Spleen (tissue), 11 donors: Measurements from ENCODE around the gene SNAP47. TPM values are rescaled to one million over a fixed set of nuclear protein-coding genes. Genes with fewer than 3 reads are reported as not detected.

Source experiments
- DNase-seq: peaks from one replicate; pipeline ENCODE4 v3.0.0-alpha.2; 2020
- H3K27ac ChIP-seq, 8 donors: fragments of 200-600 bp; sonication (generic) in 7 of 8; 1 replicate in 4 of 8; 2 replicates in 4 of 8; pipeline versions ENCODE4 v1.5.0 to v1.8.0; 2016 to 2021; ENCODE audit warnings: inconsistent platforms in 4 of 8, mild to moderate bottlenecking in 4 of 8, moderate library complexity in 1 of 8
- H3K27me3 ChIP-seq, 7 donors: fragments of 200-600 bp; sonication (generic) in 6 of 7; replicated peaks in 1 of 7; 1 replicate in 4 of 7; 2 replicates in 3 of 7; pipeline versions ENCODE4 v1.5.0 to v1.8.0; 2016 to 2021; ENCODE audit warnings: inconsistent platforms in 3 of 7, mild to moderate bottlenecking in 1 of 7
- H3K36me3 ChIP-seq, 6 donors: fragments of 200-600 bp; sonication (generic) in 5 of 6; 1 replicate in 4 of 6; 2 replicates in 2 of 6; pipeline versions ENCODE4 v1.5.0 to v1.8.0; 2016 to 2021; ENCODE audit warnings: inconsistent platforms in 2 of 6
- H3K4me1 ChIP-seq, 6 donors: fragments of 200-600 bp; sonication (generic) in 5 of 6; 1 replicate in 3 of 6; 2 replicates in 3 of 6; pipeline versions ENCODE4 v1.5.0 to v1.8.0; 2016 to 2021; ENCODE audit warnings: inconsistent platforms in 3 of 6
- H3K4me3 ChIP-seq, 8 donors: fragments of 200-600 bp; sonication (generic) in 7 of 8; 1 replicate in 4 of 8; 2 replicates in 4 of 8; pipeline versions ENCODE4 v1.5.0 to v1.8.0; 2016 to 2021; ENCODE audit warnings: inconsistent platforms in 4 of 8, mild to moderate bottlenecking in 4 of 8, moderate library complexity in 2 of 8
- H3K9me3 ChIP-seq, 8 donors: fragments of 200-600 bp; sonication (generic) in 7 of 8; 1 replicate in 4 of 8; 2 replicates in 4 of 8; pipeline versions ENCODE4 v1.5.0 to v1.8.0; 2016 to 2021; ENCODE audit warnings: inconsistent platforms in 4 of 8
- POLR2A ChIP-seq, 3 donors: fragments of 450-650 bp; IDR thresholded peaks; one replicate each; pipeline ENCODE4 v1.5.1; 2017; ENCODE audit warnings: antibody characterized with exemption in 3 of 3, mild to moderate bottlenecking in 1 of 3
- POLR2AphosphoS5 ChIP-seq, 3 donors: sonication (generic); formaldehyde crosslinking; IDR thresholded peaks; one replicate each; pipeline ENCODE4 v1.5.1; 2017; ENCODE audit warnings: antibody characterized with exemption in 3 of 3
- WGBS, 5 donors: extraction: QIAGEN DNeasy Blood & Tissue Kit in 3 of 5; methylation state at CpG; one replicate each; pipeline versions ENCODE4 v1.1.5 to v1.1.7; 2013 to 2018; 5-methylcytosine and 5-hydroxymethylcytosine counted together
- intact Hi-C: fragments of 100-400 bp; cut with DNase I; formaldehyde crosslinking; loops from one replicate; pipeline ENCODE4 v1.15.0; 2023; ENCODE audit warnings: low total_unique reads
- polyA plus RNA-seq, 3 donors: library from polyadenylated mRNA; stranded (reverse); fragments of 200-250 nt; gene quantifications; one replicate each; pipeline ENCODE4 v1.2.1, GENCODE V29; 2013
- total RNA-seq, 7 donors: library from RNA; depleted of rRNA in 3 of 7; stranded (reverse); fragments of >200 nt in 3 of 7; fragmentation: NEBNext Ultra II Directional in 4 of 7; extraction: Animal tissue kit (Norgen Biotek cat#: 25700) in 4 of 7; gene quantifications; one replicate each; pipeline versions ENCODE4 v1.1.0 to v1.2.1, GENCODE V29; 2016 to 2021
- TF ChIP-seq, protein P1 (sequence below), 11 experiments: fragments of 200-600 bp in 7 of 11; fragments of 450-650 bp in 4 of 11; sonication (generic) in 4 of 11; IDR thresholded peaks in 8 of 11; conservative IDR thresholded peaks in 3 of 11; 1 replicate in 7 of 11; 2 replicates in 4 of 11; pipeline versions ENCODE4 v1.4.0 to v1.8.0; 2016 to 2021; ENCODE audit warnings: antibody characterized with exemption in 11 of 11, inconsistent platforms in 4 of 11, mild to moderate bottlenecking in 1 of 11
- donor health status: healthy with polysubstance abuse.
- donor health status: DM: no; HTN: no; CAD: no; lungs with moderate emphysema.
- donor health status: DM: no; HTN: no; CAD: no.
- donor health status: Bipolar disorder and iron deficiency.
- donor health status: healthy.
- donor health status: DM: no; HTN: no; CAD: no.
- donor health status: DM: yes; HTN: yes; CAD: no.

The SNAP47 gene
- total and polyA plus RNA-seq, 10 donors, result 10.0 to 42.7 (median 22.1) TPM

GRCh38 chr1:227759341-227760300 lies 24.4 kb downstream of the SNAP47 start:
- intact Hi-C loops, result loop anchor here (5.0 kb wide), 1 partner anchor 188 kb away; the partner anchor contains the start of gene WNT9A
- TF ChIP-seq POLR2A (IDR thresholded peaks at IDR 0.05) (no peak), POLR2AphosphoS5 (IDR thresholded peaks at IDR 0.05) (no peak)
- TF ChIP-seq, protein P1, sequence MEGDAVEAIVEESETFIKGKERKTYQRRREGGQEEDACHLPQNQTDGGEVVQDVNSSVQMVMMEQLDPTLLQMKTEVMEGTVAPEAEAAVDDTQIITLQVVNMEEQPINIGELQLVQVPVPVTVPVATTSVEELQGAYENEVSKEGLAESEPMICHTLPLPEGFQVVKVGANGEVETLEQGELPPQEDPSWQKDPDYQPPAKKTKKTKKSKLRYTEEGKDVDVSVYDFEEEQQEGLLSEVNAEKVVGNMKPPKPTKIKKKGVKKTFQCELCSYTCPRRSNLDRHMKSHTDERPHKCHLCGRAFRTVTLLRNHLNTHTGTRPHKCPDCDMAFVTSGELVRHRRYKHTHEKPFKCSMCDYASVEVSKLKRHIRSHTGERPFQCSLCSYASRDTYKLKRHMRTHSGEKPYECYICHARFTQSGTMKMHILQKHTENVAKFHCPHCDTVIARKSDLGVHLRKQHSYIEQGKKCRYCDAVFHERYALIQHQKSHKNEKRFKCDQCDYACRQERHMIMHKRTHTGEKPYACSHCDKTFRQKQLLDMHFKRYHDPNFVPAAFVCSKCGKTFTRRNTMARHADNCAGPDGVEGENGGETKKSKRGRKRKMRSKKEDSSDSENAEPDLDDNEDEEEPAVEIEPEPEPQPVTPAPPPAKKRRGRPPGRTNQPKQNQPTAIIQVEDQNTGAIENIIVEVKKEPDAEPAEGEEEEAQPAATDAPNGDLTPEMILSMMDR (IDR thresholded peaks at IDR 0.05 in 8 of 11, conservative IDR thresholded peaks at IDR 0.05 in 3 of 11), result no peak
- Histone ChIP-seq H3K9me3 (no peaks in the 10 kb centered on the region), H3K27ac (no peak overlapping the region), H3K4me3 (no peak overlapping the region), H3K36me3 (peaks cover 0 to 84% (median 24%) of the 10 kb centered on the region in 6 donors), H3K4me1 (peaks cover 21 to 44% (median 31%) of the 10 kb centered on the region in 6 donors), H3K27me3 (no peaks in the 10 kb centered on the region)
- DNase-seq, result peak; percentile 45
- WGBS, 5 donors, result 83 to 91% (median 89%) methylated on average over 14 to 15 of the region's 15 CpGs

DNA sequence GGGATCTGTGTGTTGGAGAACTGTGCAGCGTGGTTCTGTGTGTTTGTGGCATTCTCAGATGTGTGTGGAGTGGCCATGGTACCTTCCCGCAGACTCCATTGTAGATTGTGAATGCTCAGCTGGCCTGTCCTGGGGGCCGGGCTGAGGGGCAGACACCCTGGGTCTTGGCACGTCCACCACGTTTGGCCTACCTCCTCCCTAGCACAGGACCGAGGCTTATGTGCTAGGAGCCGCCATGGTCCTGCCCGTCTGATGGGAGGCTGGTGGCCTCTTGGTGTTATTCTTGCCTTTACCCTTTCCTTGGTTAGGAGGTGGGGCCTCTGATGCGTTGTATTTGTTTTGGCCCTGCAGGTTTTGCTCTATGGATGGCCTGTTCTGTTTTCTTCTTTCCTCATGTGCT lies 25.1 kb downstream of the SNAP47 start:
- TF ChIP-seq, protein P1 (IDR thresholded peaks at IDR 0.05 in 8 of 11, conservative IDR thresholded peaks at IDR 0.05 in 3 of 11), result no peak
- TF ChIP-seq POLR2AphosphoS5 (IDR thresholded peaks at IDR 0.05) (no peak), POLR2A (IDR thresholded peaks at IDR 0.05) (no peak)
- no peak overlapping the region for H3K27ac ChIP-seq
- DNase-seq, result peak; percentile 61
- intact Hi-C loops, result loop anchor here (5.0 kb wide), 1 partner anchor 187 kb away; the partner anchor contains the start of gene WNT9A
- H3K4me3 ChIP-seq, result no peak overlapping the region
- peaks cover 0 to 83% (median 24%) of the 10 kb centered on the region in 6 donors for H3K36me3 ChIP-seq
- H3K27me3 ChIP-seq, result no peaks in the 10 kb centered on the region
- peaks cover 21 to 47% (median 37%) of the 10 kb centered on the region in 6 donors for H3K4me1 ChIP-seq
- 91 to 98% (median 92%) methylated on average over 9 of the region's 9 CpGs for WGBS, 5 donors
- H3K9me3 ChIP-seq, result no peaks in the 10 kb centered on the region

DNA sequence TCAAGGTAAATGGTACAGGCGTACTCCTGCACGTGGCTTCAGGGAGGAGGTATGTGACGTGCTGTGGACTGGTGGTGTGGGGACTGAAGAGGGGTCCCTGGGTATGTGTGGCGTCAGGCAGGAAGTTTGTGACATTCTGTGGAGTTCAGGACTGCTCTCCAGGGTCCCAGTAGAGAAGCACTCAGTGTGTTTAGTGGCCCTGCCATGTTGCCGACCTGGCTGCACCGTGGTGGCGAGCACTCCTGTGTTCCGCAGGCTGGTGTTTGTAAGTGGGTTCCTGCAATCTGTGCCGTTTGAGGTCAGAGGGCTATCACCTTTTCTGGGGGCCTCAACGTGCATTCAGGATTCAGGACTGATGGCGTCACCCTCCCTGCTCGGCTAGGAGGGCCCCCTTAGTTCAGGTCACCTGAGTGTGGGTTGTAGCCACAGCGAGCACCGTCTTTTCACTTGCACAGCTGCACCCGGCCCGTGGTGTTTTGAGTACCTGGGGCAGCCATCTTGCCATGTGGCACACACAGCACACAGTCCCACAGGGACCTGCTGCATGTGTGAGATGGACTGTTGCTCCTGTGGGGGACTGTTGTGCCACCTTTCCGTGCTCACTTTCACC lies 26.5 kb downstream of the SNAP47 start:
- peak; percentile 63 for DNase-seq
- Histone ChIP-seq H3K27ac (peak overlapping the region in 5 of 8 donors; percentile 53 to 78 (median 64)), H3K36me3 (peaks cover 0 to 75% (median 24%) of the 10 kb centered on the region in 6 donors), H3K4me1 (peaks cover 27 to 61% (median 50%) of the 10 kb centered on the region in 6 donors), H3K4me3 (peak overlapping the region in 1 of 8 donors; percentile 40), H3K9me3 (no peaks in the 10 kb centered on the region), H3K27me3 (no peaks in the 10 kb centered on the region)
- TF ChIP-seq, protein P1 (IDR thresholded peaks at IDR 0.05 in 8 of 11, conservative IDR thresholded peaks at IDR 0.05 in 3 of 11), result no peak
- TF ChIP-seq POLR2AphosphoS5 (IDR thresholded peaks at IDR 0.05), result no peak
- no peak for TF ChIP-seq POLR2A (IDR thresholded peaks at IDR 0.05)
- 79 to 92% (median 83%) methylated on average over 7 to 17 of the region's 17 CpGs for WGBS, 5 donors
- intact Hi-C loops, result loop anchor here (5.0 kb wide), 1 partner anchor 186 kb away; the partner anchor contains the start of gene WNT9A
